ENCODE data around the gene RXFP1. TPM values are rescaled to one million over a fixed set of nuclear protein-coding genes. Genes with fewer than 3 reads are reported as not detected.

Gene RXFP1
- total and polyA plus RNA-seq, 12 donors, result 0.78 to 15.3 (median 6.7) TPM

GRCh38 chr4:158553364-158553763, 31.7 kb downstream of the RXFP1 start:
- H3K36me3 ChIP-seq (replicated peaks in 1 of 2), result no peaks in the 10 kb centered on the region
- no peaks in the 10 kb centered on the region for H3K9me3 ChIP-seq (replicated peaks in 1 of 3)
- H3K27ac ChIP-seq, result no peak overlapping the region
- 64 to 71% (median 66%) methylated on average over 3 of the region's 3 CpGs for WGBS, 4 donors
- TF ChIP-seq POLR2A (IDR thresholded peaks at IDR 0.05) (no peak), CTCF (IDR thresholded peaks at IDR 0.05) (no peak)
- H3K4me1 ChIP-seq (replicated peaks in 1 of 2), result no peaks in the 10 kb centered on the region
- DNase-seq, result no peak
- no peak overlapping the region for H3K4me3 ChIP-seq
- intact Hi-C loops (cut with DNase I), result no loop called here
- no peaks in the 10 kb centered on the region for H3K27me3 ChIP-seq

GRCh38 chr4:158560284-158560683, 38.6 kb downstream of the RXFP1 start:
- H3K27me3 ChIP-seq, result no peaks in the 10 kb centered on the region
- 74 to 83% (median 76%) methylated on average over 6 of the region's 6 CpGs for WGBS, 4 donors
- H3K36me3 ChIP-seq (replicated peaks in 1 of 2), result no peaks in the 10 kb centered on the region
- H3K9me3 ChIP-seq (replicated peaks in 1 of 3), result no peaks in the 10 kb centered on the region
- no peak overlapping the region for H3K4me3 ChIP-seq
- TF ChIP-seq POLR2A (IDR thresholded peaks at IDR 0.05) (no peak), CTCF (IDR thresholded peaks at IDR 0.05) (no peak)
- intact Hi-C loops (cut with DNase I), result no loop called here
- no peak for DNase-seq
- H3K27ac ChIP-seq, result no peak overlapping the region
- H3K4me1 ChIP-seq (replicated peaks in 1 of 2), result no peaks in the 10 kb centered on the region

- DNase-seq, result no peak
- Histone ChIP-seq H3K36me3 (replicated peaks in 1 of 2) (no peaks in the 10 kb centered on the region), H3K4me1 (replicated peaks in 1 of 2) (no peaks in the 10 kb centered on the region), H3K4me3 (no peak overlapping the region), H3K9me3 (replicated peaks in 1 of 3) (no peaks in the 10 kb centered on the region), H3K27me3 (no peaks in the 10 kb centered on the region), H3K27ac (no peak overlapping the region)
- intact Hi-C loops (cut with DNase I), result no loop called here
- 90 to 94% (median 92%) methylated on average over 13 to 18 of the region's 18 CpGs; no CpG with 5 or more reads in 1 of the 4 donors for WGBS, 4 donors
- TF ChIP-seq CTCF (IDR thresholded peaks at IDR 0.05), result no peak
These were observed 45.2 kb downstream of the RXFP1 start for GRCh38 chr4:158566860-158567259.

- no peaks in the 10 kb centered on the region for H3K9me3 ChIP-seq (replicated peaks in 1 of 3)
- no peak for DNase-seq
- TF ChIP-seq POLR2A (IDR thresholded peaks at IDR 0.05) (no peak), CTCF (IDR thresholded peaks at IDR 0.05) (no peak)
- no peaks in the 10 kb centered on the region for H3K27me3 ChIP-seq
- intact Hi-C loops (cut with DNase I), result no loop called here
- H3K4me1 ChIP-seq (replicated peaks in 1 of 2), result no peaks in the 10 kb centered on the region
- no peaks in the 10 kb centered on the region for H3K36me3 ChIP-seq (replicated peaks in 1 of 2)
- H3K27ac ChIP-seq, result no peak overlapping the region
- H3K4me3 ChIP-seq, result no peak overlapping the region
- 82 to 90% (median 86%) methylated on average over 6 of the region's 6 CpGs for WGBS, 4 donors
These were observed 50.1 kb downstream of the RXFP1 start for GRCh38 chr4:158571736-158572135.

Data from adrenal gland (tissue), 12 donors.